Ramos (cell line): Measurements from ENCODE around the gene WFDC5.
"Not testable (repeated sequence)": the region's sequence is repeated elsewhere in the genome, so short reads cannot be mapped to it uniquely, and the experiment has no call there.

Source experiments
- in situ Hi-C: fragments of 300-500 bp; cut with MboI; formaldehyde crosslinking; loops from one replicate; pipeline ENCODE4 v1.14.3; 2022; ENCODE audit warnings: low sequenced_read_pairs; ENCODE audit not compliant: unreplicated experiment

The WFDC5 gene

DNA sequence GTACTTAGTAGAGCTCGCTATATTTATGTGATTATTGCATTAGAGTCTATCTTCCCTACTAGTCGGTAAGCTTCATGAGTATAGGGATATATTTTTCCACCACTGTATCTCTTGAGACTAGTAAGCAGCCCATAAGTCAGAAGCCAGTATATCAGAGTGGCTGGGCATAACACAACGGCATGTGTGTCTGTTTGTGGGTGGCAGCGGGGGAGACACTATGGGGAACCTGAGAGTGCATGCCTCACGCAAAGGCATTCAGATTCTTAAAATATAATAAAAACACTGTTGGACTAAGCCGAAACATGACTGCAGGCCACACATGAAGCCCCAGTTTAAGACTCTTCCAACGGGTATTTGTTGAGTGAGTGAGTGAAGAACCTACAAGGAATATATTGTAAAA lies 22.1 kb downstream of the WFDC5 start:
- in situ Hi-C loops = loop anchor here (10.0 kb wide), 1 partner anchor 178 kb away; the partner anchor contains the start of gene PABPC1L

DNA sequence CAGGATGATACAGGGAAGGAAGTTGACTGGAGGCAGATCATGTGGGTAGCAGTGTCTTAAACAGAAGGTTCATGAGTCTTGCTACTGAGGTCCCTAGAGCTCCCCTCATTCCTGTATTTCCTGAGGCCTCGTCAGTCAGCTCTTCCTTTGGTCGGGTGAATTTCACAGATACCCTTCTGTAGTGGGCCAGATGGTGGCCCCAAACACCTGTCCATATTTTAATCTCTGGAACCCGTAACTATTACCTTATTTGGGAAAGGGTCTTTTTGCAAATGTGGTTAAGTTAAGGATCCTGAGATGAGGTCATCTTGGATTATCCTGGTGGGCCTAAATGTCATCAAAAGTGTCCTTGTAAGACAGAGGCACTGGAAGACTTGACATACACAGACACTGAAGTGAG lies 23.6 kb downstream of the WFDC5 start:
- in situ Hi-C loops = loop anchor here (10.0 kb wide), 1 partner anchor 177 kb away; the partner anchor contains the start of gene PABPC1L

DNA sequence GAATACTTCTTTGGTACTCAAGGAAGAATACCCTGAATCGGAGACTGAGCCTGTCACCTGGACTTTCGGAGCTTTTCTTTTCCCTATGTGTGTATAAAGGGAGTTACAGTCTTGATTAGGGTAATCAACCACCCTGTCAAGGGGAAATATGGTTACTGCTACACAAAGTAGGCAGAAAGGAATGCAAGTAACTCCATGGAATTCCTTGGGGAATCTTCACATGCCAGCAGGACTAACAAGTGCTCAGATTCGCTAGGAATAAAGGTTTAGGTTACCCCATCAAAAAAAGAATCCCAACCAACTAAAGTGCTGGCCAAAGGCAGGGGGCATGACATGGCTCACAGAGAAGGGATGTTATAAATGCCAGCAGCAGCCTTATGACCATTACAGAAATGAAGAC lies 24.5 kb downstream of the WFDC5 start:
- in situ Hi-C loops = loop anchor here (10.0 kb wide), 1 partner anchor 176 kb away; the partner anchor contains the start of gene PABPC1L

DNA sequence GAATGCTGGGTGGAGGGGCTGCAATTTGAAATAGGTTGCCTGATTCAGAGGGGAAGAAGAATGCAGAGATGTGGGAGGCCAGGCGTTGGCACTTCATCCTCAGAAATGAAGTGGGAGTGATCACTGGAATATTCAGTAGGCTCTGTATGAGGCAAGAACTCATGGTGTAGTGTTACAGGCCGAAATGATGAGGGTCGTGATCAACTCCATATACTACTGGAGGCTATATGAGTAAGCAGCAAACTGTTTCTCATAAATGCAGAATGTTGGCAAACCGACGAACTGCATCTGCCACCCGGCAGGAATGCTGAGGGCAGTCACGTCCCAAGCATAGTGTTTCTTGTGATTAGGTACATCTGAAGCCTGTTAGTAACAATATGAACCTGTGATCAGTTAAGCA lies 26.7 kb downstream of the WFDC5 start:
- in situ Hi-C loops = no loop called here

DNA sequence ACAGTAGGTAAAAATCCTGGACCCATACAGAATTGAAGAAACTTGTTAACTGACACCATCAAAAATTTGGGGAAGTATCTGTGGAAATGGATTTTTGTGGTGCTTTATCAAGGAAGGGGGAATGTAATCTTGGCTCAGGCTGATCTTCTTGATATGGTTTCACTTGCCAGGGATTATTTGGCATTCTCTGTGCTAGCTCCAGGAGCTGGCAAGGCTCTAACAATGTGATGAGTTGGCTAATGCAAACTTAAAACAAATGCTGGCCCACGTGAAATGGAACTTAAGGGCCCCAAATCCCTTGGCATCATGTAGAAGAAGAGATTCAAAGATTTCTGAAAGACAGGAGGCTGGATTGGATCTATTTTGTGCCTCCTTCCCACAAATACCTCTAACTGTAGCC lies 27.2 kb downstream of the WFDC5 start:
- in situ Hi-C loops = no loop called here

DNA sequence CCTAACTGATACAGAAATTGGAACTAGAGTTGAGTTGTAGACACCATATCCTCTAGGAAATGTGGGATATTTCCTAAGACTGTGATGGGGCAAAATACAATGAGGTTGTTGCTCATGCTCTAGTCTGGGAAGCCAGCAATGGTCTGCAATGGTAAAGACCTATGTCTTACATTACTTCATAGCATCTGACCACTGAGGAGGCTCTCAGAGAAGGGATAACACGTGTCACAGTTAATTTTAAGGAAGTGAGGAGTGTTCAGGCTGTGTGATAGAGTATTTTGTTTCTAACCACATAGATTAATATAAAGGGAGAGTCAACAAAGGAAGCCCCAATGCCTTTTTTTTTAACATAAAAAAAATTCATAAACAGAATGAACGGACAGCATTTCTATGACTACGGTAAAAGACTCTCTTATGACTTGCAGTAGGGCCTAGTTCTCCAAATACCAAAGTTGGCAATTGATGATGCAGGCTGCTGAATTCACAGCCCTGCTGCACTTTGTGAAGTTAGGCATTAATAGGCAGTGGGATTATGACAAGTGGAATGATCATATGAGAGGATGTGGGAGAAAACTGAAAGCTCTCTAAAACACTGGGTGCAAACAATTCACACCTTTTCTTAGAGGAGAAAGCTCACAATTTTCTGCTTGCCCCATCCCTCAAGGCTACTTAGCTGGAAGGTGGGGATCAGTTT lies 27.7 kb downstream of the WFDC5 start:
- in situ Hi-C loops = no loop called here

DNA sequence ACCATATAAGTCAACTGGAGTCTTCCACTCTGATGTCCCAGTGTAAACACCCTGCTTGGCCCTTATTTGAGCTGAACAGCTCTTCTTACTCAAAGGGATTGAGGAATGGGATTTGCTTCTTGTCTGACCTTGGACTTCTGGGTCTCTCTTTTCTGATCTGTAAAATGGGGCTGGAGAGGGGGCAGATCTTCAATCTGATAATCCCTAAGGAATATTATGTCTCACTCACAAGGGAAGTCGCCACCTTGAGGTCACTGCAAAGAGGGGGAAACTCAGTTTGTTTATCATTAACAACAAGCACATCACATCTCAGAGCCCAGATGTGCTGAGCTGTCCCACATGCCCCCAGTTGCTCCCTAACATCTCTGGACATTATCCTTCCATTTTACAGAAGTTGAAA lies 29.1 kb downstream of the WFDC5 start:
- in situ Hi-C loops = no loop called here

DNA sequence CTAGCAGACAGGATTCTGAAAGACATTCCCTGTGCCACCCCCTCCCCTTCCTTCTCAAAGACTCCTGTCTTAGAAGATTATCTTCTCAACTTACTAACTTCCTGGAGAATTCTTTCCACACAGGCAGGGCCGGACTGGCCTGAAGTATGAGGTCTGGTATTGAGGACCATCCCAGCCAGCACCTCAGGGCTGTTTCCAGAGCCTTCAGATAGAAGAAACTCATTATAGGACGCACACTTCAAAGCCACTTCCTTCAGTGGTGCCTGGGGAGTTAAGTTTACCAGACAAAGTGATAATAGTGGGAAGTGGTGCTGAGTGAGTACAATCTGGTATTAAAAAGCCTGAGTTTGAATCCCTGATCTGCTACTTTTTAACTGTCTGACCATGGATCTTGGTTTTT lies 29.7 kb downstream of the WFDC5 start:
- in situ Hi-C loops = no loop called here

DNA sequence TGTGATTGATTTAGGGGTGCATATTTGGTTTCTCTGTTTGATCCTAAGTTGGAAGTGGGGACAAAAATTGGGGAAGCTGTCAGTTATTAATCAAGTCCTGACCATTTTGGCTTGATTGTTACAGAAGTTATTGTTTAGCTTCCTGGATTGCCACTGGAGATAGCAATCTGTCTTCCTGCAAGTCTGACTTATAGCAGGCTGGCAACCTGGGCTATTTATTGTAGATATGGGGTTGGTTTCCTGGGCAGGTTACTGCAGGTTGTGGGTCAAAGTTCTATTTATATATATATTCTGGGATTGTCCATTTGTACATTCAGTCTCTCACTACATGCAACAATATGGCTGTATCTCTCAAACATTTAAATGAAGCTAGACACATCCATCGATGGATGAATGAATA lies 31.8 kb downstream of the WFDC5 start:
- in situ Hi-C loops = no loop called here

DNA sequence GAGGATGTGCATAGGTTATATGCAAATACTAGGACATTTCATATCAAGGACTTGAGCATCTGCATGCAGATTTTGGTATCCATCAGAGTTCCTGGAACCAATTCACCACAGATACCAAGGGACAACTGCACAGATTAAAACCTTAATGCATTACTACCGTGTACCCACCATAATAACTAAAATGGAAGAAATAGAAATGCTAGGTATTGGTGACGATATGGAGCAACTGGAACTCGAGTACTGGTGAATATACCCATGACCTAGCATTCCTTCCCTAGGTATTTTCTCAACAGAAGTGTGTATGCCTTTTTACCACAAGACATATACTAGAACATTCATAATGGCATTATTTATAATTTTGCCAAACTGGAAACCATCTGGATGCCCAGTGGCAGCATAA lies 32.5 kb downstream of the WFDC5 start:
- in situ Hi-C loops = no loop called here

DNA sequence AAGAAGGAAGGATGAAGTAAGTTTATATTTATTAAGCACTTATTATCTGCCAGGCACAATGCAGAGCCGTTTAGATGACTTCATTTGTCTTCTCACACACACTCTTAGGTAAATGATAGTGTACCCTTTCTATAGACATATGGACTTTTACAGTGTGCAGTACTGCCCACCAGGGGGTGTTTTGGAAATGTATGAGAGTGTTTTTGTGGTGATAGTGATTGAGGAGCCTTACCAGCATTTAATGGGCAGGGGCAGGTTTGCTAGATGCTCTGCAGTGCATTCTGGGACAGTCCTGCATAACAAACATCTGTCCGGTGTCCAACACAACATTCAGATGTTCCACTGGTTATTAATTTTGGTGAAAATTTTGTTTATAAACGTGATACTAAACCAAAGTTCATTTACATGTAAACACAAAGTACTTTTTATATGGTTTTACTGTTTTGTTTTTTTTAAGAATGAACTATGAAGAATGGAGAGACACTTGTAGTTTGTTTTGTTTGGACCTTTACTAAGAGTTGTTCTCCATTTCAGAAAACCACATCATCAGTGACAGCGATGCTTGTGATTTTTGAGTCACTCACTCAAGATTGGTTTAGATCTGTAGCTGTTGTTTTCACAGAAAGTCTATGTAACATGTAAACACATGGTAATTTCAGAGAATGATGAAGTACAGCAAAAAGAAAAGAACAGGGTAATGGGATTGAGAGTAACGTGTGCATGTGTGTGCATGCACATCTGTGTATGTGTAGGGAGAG lies 33.9 kb downstream of the WFDC5 start:
- in situ Hi-C loops = no loop called here

DNA sequence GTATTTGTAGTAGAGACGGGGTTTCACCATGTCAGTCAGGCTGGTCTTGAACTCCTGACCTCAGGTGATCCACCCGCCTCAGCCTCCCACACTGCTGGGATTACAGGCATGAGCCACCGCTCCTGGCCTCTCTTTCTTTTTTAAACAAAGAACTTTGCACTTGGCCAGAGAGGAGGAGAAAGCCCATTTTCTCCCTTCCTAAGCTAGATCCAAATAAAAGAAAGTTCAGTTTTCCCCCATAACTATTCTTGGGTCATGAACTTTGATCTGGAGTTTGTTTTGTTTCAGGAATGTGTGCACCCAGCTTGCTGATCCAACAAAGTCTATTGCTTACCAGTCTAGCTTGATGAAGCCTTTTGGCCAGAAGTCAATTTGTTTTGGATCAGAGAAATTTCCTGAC lies 37.4 kb downstream of the WFDC5 start:
- in situ Hi-C loops = no loop called here

DNA sequence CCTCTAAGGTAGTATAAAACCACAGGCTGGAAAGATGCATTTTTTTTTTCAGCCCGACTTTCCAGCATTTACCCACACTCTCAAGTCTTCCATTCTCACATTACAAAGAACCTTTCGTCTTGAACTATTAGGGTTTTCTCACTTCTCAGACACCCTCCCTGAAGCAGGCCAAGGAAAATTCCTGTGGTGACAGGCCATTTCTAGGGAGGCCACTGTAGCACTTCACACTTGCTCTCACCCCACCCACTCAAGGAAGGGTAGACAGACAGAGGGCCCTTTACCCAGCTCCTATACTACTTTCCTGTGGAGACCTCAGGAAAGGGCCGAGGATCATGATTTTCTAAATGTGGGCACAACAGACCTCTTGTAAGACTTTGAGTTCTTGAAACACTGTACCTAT lies 41.8 kb downstream of the WFDC5 start:
- in situ Hi-C loops = no loop called here

DNA sequence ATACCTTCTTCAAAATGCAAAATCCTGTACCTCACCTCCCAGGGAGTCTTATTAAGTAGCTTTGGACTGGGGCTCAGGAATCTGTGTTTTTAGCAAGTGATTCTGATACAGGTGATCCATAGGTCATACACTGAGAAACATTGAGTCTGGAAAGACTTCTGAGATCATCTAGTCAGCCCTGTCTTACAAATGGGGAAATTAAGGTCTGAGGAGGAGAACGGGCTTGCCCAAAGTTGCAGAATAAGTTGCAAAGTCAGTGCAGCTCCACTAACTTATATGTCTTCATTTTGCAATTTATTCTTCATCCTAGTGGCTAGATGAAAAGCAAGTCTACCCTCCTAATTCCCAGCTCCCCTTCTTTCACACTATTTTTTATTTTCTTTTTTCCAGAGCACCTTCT lies 42.9 kb downstream of the WFDC5 start:
- in situ Hi-C loops = no loop called here

DNA sequence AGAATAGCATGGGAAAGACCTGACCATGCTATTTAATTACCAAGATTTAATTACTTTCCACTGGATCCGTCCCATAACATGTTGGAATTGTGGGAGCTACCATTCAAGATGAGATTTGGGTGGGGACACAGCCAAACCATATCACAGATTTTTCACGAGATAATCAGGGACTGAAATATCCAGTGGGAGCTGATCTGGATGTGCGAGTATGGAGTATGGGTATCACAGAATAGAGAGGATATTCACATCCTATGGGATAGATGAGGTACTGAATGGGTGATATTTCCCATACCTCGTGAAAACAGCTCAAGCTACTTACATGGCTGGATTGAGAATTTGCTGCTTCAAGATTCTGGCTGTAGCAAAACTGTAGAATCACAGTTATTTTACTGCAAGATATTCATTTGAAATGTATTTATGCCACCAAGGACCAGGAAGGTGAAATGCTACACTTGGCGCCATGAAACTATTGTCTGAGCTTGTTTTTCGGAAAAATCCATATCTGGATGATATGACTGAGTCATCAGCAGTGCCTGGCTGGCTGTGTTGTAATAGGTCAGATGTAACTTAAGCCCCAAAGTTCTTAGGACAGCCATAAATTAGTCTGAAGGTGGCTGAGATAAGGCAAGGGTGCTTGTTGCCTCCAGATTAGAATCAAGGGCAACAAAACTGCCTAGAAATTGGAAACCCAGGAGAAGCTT lies 43.9 kb downstream of the WFDC5 start:
- in situ Hi-C loops = no loop called here

DNA sequence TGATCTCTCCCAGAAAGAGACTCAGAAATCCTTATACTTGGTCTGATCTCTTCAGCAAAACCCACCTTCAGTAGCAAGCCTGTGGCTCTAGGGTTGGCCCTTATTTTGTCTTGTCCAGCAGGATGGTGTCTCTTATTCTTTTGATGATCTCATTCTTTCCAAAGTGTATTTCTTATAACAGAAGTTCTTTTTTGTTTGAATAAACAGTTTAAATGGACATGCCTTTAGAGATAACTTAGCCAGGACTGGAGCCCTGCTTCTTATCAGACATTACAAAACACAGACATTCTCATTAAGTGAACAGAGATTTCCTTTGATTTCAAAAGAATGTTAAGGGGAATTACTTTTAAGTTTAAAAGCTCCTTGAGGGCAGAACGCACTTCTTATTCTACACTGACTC lies 45.7 kb downstream of the WFDC5 start:
- in situ Hi-C loops = no loop called here

DNA sequence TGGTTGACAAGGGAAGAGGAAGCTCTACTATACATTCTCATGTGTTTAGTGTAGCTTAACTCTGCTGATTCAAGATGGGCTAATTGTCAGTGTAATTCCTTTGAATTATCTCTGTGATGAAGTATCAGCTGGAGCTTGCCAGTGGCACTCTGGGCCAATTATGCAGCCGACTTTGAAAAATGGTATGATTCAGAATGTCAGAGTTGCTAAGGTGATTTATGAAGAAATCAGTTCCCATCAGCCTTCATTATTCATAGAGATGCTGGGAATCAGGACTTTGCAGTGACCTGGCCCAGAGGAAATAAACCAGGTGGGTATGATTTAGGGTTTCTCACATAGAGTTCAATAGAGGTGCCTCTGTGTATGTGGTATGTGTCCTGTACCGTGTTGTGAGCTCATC lies 47.4 kb downstream of the WFDC5 start:
- in situ Hi-C loops = no loop called here

DNA sequence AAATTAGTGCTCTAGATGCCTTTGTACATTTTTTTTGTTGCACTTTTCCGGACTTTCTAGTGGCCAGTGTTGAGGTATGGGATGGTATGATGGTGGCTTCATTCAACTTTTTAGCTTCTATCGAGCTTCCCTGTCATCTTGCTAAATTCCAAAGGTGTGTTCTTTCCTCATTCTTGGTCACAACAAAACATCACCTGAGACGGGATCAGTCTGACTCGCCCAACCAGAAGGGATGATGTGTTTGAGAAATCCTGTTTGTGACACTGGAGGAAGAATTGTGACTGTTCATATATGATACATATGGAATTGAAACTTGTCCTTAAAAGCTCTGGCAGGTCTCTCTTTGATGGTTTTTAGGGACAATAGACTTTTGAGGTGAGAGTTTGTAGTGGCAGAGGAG lies 47.9 kb downstream of the WFDC5 start:
- in situ Hi-C loops = no loop called here

DNA sequence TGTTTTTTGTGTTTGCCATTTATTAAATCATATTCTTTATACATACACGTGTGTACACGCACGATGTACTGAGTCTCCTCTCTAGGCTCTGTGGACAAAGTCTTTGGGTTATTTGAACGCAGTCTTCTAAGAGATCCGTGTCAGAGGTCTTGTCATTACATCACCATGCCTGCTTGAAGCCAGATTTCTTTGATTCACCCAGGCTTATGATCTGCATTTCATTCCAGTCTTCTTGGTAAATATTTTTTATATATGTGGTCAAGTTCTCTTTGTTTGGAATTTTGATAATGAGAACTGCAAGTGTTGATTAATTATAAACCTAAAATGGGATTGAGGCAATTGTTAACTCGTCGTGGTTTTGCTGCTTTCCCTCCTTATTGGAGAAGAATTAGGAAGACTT lies 48.6 kb downstream of the WFDC5 start:
- in situ Hi-C loops = no loop called here

DNA sequence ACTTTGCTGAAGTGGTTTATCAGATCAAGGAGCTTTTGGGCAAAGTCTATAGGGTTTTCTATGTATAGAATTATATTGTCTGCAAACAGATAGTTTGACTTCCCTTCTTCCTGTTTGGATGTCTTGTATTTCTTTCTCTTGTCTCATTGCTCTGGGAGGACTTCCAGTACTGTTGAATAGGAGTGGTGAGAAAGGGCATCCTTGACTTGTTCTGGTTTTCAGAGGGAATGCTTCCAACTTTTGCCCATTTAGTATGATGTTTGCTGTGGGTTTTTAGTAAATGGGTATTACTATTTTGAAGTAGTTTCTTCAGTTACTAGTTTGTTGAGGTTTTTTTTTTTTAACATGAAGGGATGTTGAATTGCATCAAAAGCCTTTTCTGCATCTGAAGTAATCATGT lies 50.2 kb downstream of the WFDC5 start:
- in situ Hi-C loops = no loop called here

DNA sequence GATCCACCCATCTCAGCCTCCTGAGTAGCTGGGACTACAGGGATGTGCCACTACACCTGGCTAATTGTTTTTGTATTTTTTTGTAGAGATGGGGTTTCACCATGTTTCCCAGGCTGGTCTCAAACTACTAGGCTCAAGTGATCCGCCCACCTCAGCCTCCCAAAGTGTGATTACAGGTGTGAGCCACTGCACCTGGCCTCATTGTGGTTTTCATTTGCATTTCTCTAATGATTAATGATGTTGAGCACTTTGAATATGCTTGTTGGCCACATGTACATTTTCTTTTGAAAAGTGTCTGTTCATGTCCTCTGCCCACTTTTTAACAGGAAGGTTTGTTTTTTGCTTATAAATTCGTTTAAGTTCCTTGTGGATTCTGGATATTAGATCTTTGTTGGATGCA lies 51.9 kb downstream of the WFDC5 start:
- in situ Hi-C loops = not testable (repeated sequence)
